Skeletal muscle tissue (tissue), 4 donors: Measurements from ENCODE around the gene KIF16B. TPM values are rescaled to one million over a fixed set of nuclear protein-coding genes. Genes with fewer than 3 reads are reported as not detected.

Source experiments
- H3K27ac ChIP-seq: one replicate; pipeline ENCODE4 v1.7.0; 2013; ENCODE audit warnings: mild to moderate bottlenecking, low read depth, low read length, inconsistent platforms
- H3K27me3 ChIP-seq, 3 donors: one replicate each; pipeline ENCODE4 v1.7.0; 2013; ENCODE audit warnings: low read length in 3 of 3; ENCODE audit not compliant: control insufficient read depth in 3 of 3, insufficient read depth in 3 of 3
- H3K36me3 ChIP-seq, 3 donors: one replicate each; pipeline ENCODE4 v1.7.0; 2013; ENCODE audit warnings: low read length in 3 of 3; ENCODE audit not compliant: control insufficient read depth in 3 of 3, insufficient read depth in 3 of 3
- H3K4me1 ChIP-seq, 3 donors: one replicate each; pipeline ENCODE4 v1.7.0; 2013; ENCODE audit warnings: low read length in 3 of 3, mild to moderate bottlenecking in 3 of 3; ENCODE audit not compliant: control insufficient read depth in 3 of 3, insufficient read depth in 3 of 3
- H3K4me3 ChIP-seq, 3 donors: one replicate each; pipeline ENCODE4 v1.7.0; 2013; ENCODE audit warnings: low read length in 3 of 3
- H3K9ac ChIP-seq, 3 donors: one replicate each; pipeline ENCODE4 v1.7.0; 2013; ENCODE audit warnings: low read length in 3 of 3, mild to moderate bottlenecking in 3 of 3, moderate library complexity in 2 of 3, low read depth in 1 of 3
- H3K9me3 ChIP-seq, 3 donors: one replicate each; pipeline ENCODE4 v1.7.0; 2013; ENCODE audit warnings: low read length in 3 of 3; ENCODE audit not compliant: control insufficient read depth in 3 of 3
- total RNA-seq: library from RNA; depleted of rRNA; stranded (reverse); fragments of >200 nt; gene quantifications from one replicate; pipeline ENCODE4 v1.2.3, GENCODE V29; 2014
- donor health status: Osteomylitis.

Gene KIF16B
- total RNA-seq, 1 donor from 2014 or later = 42.8 TPM

GRCh38 chr20:16556301-16556700 is 16.9 kb downstream of the KIF16B start:
- Histone ChIP-seq H3K36me3 (no peaks in the 10 kb centered on the region), H3K27ac (no peak overlapping the region), H3K4me3 (no peak overlapping the region)

GRCh38 chr20:16555754-16556153 is 17.5 kb downstream of the KIF16B start:
- Histone ChIP-seq H3K36me3 (no peaks in the 10 kb centered on the region), H3K27ac (no peak overlapping the region), H3K9ac (no peak overlapping the region), H3K9me3 (no peaks in the 10 kb centered on the region), H3K4me1 (peaks cover 12 to 38% (median 27%) of the 10 kb centered on the region in 3 donors), H3K27me3 (no peaks in the 10 kb centered on the region), H3K4me3 (no peak overlapping the region)

More at GRCh38 chr20:16556301-16556700, 16.9 kb downstream of the KIF16B start:
- Histone ChIP-seq H3K9ac (no peak overlapping the region), H3K27me3 (no peaks in the 10 kb centered on the region), H3K9me3 (no peaks in the 10 kb centered on the region), H3K4me1 (peaks cover 12 to 36% (median 26%) of the 10 kb centered on the region in 3 donors)

- peak overlapping the region in 1 of 3 donors; percentile 50 for H3K9ac ChIP-seq
- peak overlapping the region; percentile 17 to 43 (median 35) for H3K4me3 ChIP-seq
- peaks cover 12 to 38% (median 27%) of the 10 kb centered on the region in 3 donors for H3K4me1 ChIP-seq
- no peaks in the 10 kb centered on the region for H3K27me3 ChIP-seq
- H3K9me3 ChIP-seq = no peaks in the 10 kb centered on the region
- H3K36me3 ChIP-seq = no peaks in the 10 kb centered on the region
- H3K27ac ChIP-seq = no peak overlapping the region
These were observed 18.3 kb downstream of the KIF16B start for GRCh38 chr20:16554766-16555543.

- H3K36me3 ChIP-seq = no peaks in the 10 kb centered on the region
- H3K4me1 ChIP-seq = peaks cover 12 to 38% (median 27%) of the 10 kb centered on the region in 3 donors
These were observed 19.6 kb downstream of the KIF16B start for GRCh38 chr20:16553684-16554083.

GRCh38 chr20:16553101-16553500 is 20.1 kb downstream of the KIF16B start:
- Histone ChIP-seq H3K4me3 (no peak overlapping the region), H3K27ac (no peak overlapping the region), H3K9me3 (no peaks in the 10 kb centered on the region), H3K9ac (no peak overlapping the region), H3K36me3 (no peaks in the 10 kb centered on the region), H3K27me3 (no peaks in the 10 kb centered on the region), H3K4me1 (peaks cover 12 to 38% (median 27%) of the 10 kb centered on the region in 3 donors)

More at GRCh38 chr20:16553684-16554083, 19.6 kb downstream of the KIF16B start:
- no peak overlapping the region for H3K27ac ChIP-seq
- no peak overlapping the region for H3K4me3 ChIP-seq
- H3K27me3 ChIP-seq = no peaks in the 10 kb centered on the region
- H3K9ac ChIP-seq = no peak overlapping the region
- no peaks in the 10 kb centered on the region for H3K9me3 ChIP-seq

GRCh38 chr20:16552015-16552414 is 21.2 kb downstream of the KIF16B start:
- Histone ChIP-seq H3K27ac (no peak overlapping the region), H3K9ac (no peak overlapping the region), H3K27me3 (no peaks in the 10 kb centered on the region), H3K36me3 (no peaks in the 10 kb centered on the region), H3K4me3 (no peak overlapping the region), H3K9me3 (no peaks in the 10 kb centered on the region), H3K4me1 (peaks cover 12 to 38% (median 27%) of the 10 kb centered on the region in 3 donors)

- Histone ChIP-seq H3K27ac (no peak overlapping the region), H3K9me3 (no peaks in the 10 kb centered on the region)
These were observed 21.6 kb downstream of the KIF16B start for GRCh38 chr20:16551607-16552006.

GRCh38 chr20:16548068-16548672 is 25.1 kb downstream of the KIF16B start:
- Histone ChIP-seq H3K36me3 (no peaks in the 10 kb centered on the region), H3K27me3 (no peaks in the 10 kb centered on the region), H3K27ac (no peak overlapping the region), H3K9me3 (no peaks in the 10 kb centered on the region), H3K4me3 (no peak overlapping the region), H3K4me1 (peaks cover 0 to 13% (median 6%) of the 10 kb centered on the region in 3 donors), H3K9ac (no peak overlapping the region)

More at GRCh38 chr20:16551607-16552006, 21.6 kb downstream of the KIF16B start:
- Histone ChIP-seq H3K27me3 (no peaks in the 10 kb centered on the region), H3K4me3 (no peak overlapping the region), H3K9ac (no peak overlapping the region), H3K4me1 (peaks cover 12 to 38% (median 27%) of the 10 kb centered on the region in 3 donors), H3K36me3 (no peaks in the 10 kb centered on the region)

- H3K9me3 ChIP-seq = no peaks in the 10 kb centered on the region
- no peak overlapping the region for H3K4me3 ChIP-seq
- H3K27ac ChIP-seq = no peak overlapping the region
- peaks cover 9 to 17% (median 14%) of the 10 kb centered on the region in 3 donors for H3K4me1 ChIP-seq
- no peaks in the 10 kb centered on the region for H3K27me3 ChIP-seq
- H3K9ac ChIP-seq = no peak overlapping the region
- H3K36me3 ChIP-seq = no peaks in the 10 kb centered on the region
These were observed 28.3 kb downstream of the KIF16B start for GRCh38 chr20:16544949-16545348.

- no peaks in the 10 kb centered on the region for H3K36me3 ChIP-seq
- no peak overlapping the region for H3K27ac ChIP-seq
- H3K4me1 ChIP-seq = peaks cover 9 to 17% (median 14%) of the 10 kb centered on the region in 3 donors
- no peak overlapping the region for H3K9ac ChIP-seq
- no peaks in the 10 kb centered on the region for H3K27me3 ChIP-seq
- H3K9me3 ChIP-seq = no peaks in the 10 kb centered on the region
- H3K4me3 ChIP-seq = no peak overlapping the region
These were observed 30.8 kb downstream of the KIF16B start for GRCh38 chr20:16542477-16542876.
